MCF 10A (cell line): ENCODE measurements around the gene DIAPH3. TPM values are rescaled to one million over a fixed set of nuclear protein-coding genes. Genes with fewer than 3 reads are reported as not detected.

Experiments
- BruUV-seq: library from RNA; stranded (reverse); fragments of 400-500 nt; replicated peaks from 2 replicates; lab custom pipeline; 2021; lab: Mats Ljungman, UMichigan
- CTCF ChIA-PET: fragments of 300-600 bp; sonication (Branson Sonifier 250); formaldehyde crosslinking; extraction: SDS; loops from one replicate; lab custom pipeline; 2021; ENCODE audit warnings: antibody characterized with exemption, inconsistent platforms; lab: Yijun Ruan, JAX
- POLR2A ChIA-PET: fragments of 300-600, 350-650 bp; sonication (Branson Sonifier 250); formaldehyde crosslinking; extraction: SDS; loops from one replicate; lab custom pipeline; 2020; ENCODE audit warnings: antibody characterized with exemption, inconsistent platforms; lab: Yijun Ruan, JAX
- DNase-seq: peaks from one replicate; pipeline ENCODE4 v3.0.0-alpha.2; 2018; ENCODE audit not compliant: unreplicated experiment
- H3K27ac Mint-ChIP-seq: one replicate; pipeline ENCODE4 v1.8.0; 2022; ENCODE audit warnings: mild to moderate bottlenecking, low read depth, mixed read lengths; ENCODE audit not compliant: unreplicated experiment
- H3K27me3 Mint-ChIP-seq: one replicate; pipeline ENCODE4 v1.8.0; 2022; ENCODE audit warnings: mixed read lengths; ENCODE audit not compliant: insufficient read depth, unreplicated experiment
- H3K36me3 Mint-ChIP-seq: one replicate; pipeline ENCODE4 v1.8.0; 2022; ENCODE audit warnings: mild to moderate bottlenecking, moderate library complexity, mixed read lengths; ENCODE audit not compliant: insufficient read depth, unreplicated experiment
- H3K4me1 Mint-ChIP-seq: one replicate; pipeline ENCODE4 v1.8.0; 2022; ENCODE audit warnings: mixed read lengths; ENCODE audit not compliant: insufficient read depth, unreplicated experiment
- H3K4me3 Mint-ChIP-seq: one replicate; pipeline ENCODE4 v1.8.0; 2022; ENCODE audit warnings: mild to moderate bottlenecking, moderate library complexity, mixed read lengths; ENCODE audit not compliant: unreplicated experiment
- H3K9me3 Mint-ChIP-seq: one replicate; pipeline ENCODE4 v1.8.0; 2022; ENCODE audit warnings: mixed read lengths; ENCODE audit not compliant: unreplicated experiment
- intact Hi-C: fragments of 100-400 bp; cut with micrococcal nuclease; formaldehyde crosslinking; loops from 2 replicates; pipeline ENCODE4 v1.14.1; 2022
- total RNA-seq: library from RNA; stranded (reverse); gene quantifications from 2 replicates; pipeline ENCODE4 v1.2.3, GENCODE V29; 2022
- TF ChIP-seq, protein P1 (sequence below): fragments of 200-600 bp; IDR thresholded peaks from one replicate; pipeline ENCODE4 v1.8.0; 2022; ENCODE audit warnings: antibody characterized with exemption, mild to moderate bottlenecking; ENCODE audit not compliant: unreplicated experiment

DIAPH3 gene
- total RNA-seq, 1 experiment from 2014 or later, result 34.7 TPM

- TF ChIP-seq, protein P1, sequence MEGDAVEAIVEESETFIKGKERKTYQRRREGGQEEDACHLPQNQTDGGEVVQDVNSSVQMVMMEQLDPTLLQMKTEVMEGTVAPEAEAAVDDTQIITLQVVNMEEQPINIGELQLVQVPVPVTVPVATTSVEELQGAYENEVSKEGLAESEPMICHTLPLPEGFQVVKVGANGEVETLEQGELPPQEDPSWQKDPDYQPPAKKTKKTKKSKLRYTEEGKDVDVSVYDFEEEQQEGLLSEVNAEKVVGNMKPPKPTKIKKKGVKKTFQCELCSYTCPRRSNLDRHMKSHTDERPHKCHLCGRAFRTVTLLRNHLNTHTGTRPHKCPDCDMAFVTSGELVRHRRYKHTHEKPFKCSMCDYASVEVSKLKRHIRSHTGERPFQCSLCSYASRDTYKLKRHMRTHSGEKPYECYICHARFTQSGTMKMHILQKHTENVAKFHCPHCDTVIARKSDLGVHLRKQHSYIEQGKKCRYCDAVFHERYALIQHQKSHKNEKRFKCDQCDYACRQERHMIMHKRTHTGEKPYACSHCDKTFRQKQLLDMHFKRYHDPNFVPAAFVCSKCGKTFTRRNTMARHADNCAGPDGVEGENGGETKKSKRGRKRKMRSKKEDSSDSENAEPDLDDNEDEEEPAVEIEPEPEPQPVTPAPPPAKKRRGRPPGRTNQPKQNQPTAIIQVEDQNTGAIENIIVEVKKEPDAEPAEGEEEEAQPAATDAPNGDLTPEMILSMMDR, result no peak
- no peak overlapping the region for H3K4me3 Mint-ChIP-seq
- H3K27me3 Mint-ChIP-seq, result no peaks in the 10 kb centered on the region
- BruUV-seq, result no TSS peak
- ChIA-PET POLR2A (no interaction called here), CTCF (interaction anchor here (0.6 kb wide), 1 partner anchor 764 kb away, joined by 3 read pairs; no protein-coding TSS in a partner anchor)
- DNase-seq, result no peak
- no peak overlapping the region for H3K27ac Mint-ChIP-seq
- H3K36me3 Mint-ChIP-seq, result no peaks in the 10 kb centered on the region
- no peaks in the 10 kb centered on the region for H3K9me3 Mint-ChIP-seq
- intact Hi-C loops, result no loop called here
- H3K4me1 Mint-ChIP-seq, result no peaks in the 10 kb centered on the region
These were observed 500.0 kb downstream of the DIAPH3 start for GRCh38 chr13:59663707-59664106.

DNA sequence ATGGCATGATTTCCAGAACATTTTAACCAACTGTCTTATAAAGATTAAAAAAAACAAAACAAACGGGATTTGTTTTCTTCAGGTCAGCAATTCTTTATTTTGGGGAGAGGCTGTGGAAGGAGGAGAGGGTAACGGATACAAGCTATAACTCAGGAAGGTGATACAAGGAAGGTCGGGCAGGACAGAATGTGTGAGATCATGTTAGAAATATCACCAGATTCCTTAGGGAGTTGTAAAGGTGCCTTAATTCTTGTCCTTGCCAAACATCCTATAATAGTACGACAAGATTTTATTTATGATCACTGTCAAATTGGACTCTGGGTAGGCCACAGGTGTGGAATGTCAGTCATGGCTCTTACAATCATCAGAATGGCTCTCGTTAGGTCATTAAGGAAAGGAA, 503.1 kb downstream of the DIAPH3 start:
- Mint-ChIP-seq H3K4me1 (no peaks in the 10 kb centered on the region), H3K9me3 (no peaks in the 10 kb centered on the region), H3K27me3 (no peaks in the 10 kb centered on the region), H3K4me3 (no peak overlapping the region), H3K36me3 (no peaks in the 10 kb centered on the region), H3K27ac (no peak overlapping the region)
- POLR2A ChIA-PET, result no interaction called here
- no peak for DNase-seq
- CTCF ChIA-PET, result no interaction called here
- intact Hi-C loops, result no loop called here
- TF ChIP-seq, protein P1, result no peak
- no TSS peak for BruUV-seq

- Mint-ChIP-seq H3K27me3 (peaks cover 6% of the 10 kb centered on the region), H3K36me3 (no peaks in the 10 kb centered on the region), H3K4me1 (no peaks in the 10 kb centered on the region), H3K27ac (no peak overlapping the region), H3K9me3 (no peaks in the 10 kb centered on the region), H3K4me3 (no peak overlapping the region)
- CTCF ChIA-PET, result no interaction called here
- TF ChIP-seq, protein P1, result no peak
- POLR2A ChIA-PET, result no interaction called here
- intact Hi-C loops, result no loop called here
- no TSS peak for BruUV-seq
- no peak for DNase-seq
These were observed 503.7 kb downstream of the DIAPH3 start for GRCh38 chr13:59659981-59660380.

DNA sequence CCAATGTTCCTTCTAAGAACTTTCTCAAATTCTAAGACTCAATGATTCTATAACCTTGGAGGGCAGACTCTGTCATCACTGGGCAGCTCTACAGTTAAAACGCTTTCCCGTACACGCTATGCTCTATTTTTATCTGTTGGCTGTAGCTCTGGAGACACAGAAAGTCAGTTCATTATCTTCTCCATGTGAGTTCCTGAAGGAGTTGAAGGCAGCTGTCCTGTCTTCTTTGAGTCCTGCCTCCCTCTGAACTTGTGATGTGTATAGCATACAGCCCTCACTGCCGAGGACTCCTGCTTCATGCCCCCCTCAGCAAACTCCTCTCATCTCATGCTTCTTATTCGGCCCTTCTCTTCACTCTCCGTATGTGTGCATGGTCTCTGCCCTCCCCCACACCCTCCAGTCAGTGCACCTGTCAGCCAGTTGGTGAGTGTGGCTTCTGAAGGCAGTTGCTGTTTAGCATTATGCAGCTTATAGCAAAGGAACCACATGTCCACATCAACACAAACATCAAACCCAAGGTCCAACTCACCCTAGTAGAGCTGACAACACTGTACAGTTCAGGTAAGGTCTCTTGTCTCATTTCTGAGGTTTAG, 504.9 kb downstream of the DIAPH3 start:
- TF ChIP-seq, protein P1, result no peak
- no peak for DNase-seq
- POLR2A ChIA-PET, result no interaction called here
- intact Hi-C loops, result no loop called here
- H3K27me3 Mint-ChIP-seq, result peaks cover 11% of the 10 kb centered on the region
- no peaks in the 10 kb centered on the region for H3K4me1 Mint-ChIP-seq
- CTCF ChIA-PET, result interaction anchor here (1.4 kb wide), 1 partner anchor 11 kb away, joined by 5 read pairs; no protein-coding TSS in a partner anchor
- H3K4me3 Mint-ChIP-seq, result no peak overlapping the region
- no peaks in the 10 kb centered on the region for H3K36me3 Mint-ChIP-seq
- H3K9me3 Mint-ChIP-seq, result no peaks in the 10 kb centered on the region
- H3K27ac Mint-ChIP-seq, result no peak overlapping the region
- no TSS peak for BruUV-seq
